Suprapubic skin (tissue), 4 donors: Measurements from ENCODE around the gene CPD.

ENCODE experiments used
- CTCF ChIP-seq, 2 donors: fragments of 200-600 bp in 1 of 2; fragments of 450-650 bp in 1 of 2; sonication (generic) in 1 of 2; IDR thresholded peaks; one replicate each; pipeline ENCODE4 v1.5.1; 2016 to 2019; ENCODE audit warnings: antibody characterized with exemption in 2 of 2, mild to moderate bottlenecking in 1 of 2, moderate library complexity in 1 of 2
- EP300 ChIP-seq: sonication (generic); formaldehyde crosslinking; IDR thresholded peaks from one replicate; pipeline ENCODE4 v1.6.1; 2017; ENCODE audit warnings: antibody characterized with exemption
- POLR2A ChIP-seq, 2 donors: fragments of 450-650 bp; IDR thresholded peaks; one replicate each; pipeline ENCODE4 v1.6.1; 2017; ENCODE audit warnings: antibody characterized with exemption in 2 of 2, mild to moderate bottlenecking in 2 of 2, moderate library complexity in 2 of 2
- POLR2AphosphoS5 ChIP-seq, 3 donors: sonication (generic); formaldehyde crosslinking; IDR thresholded peaks; one replicate each; pipeline ENCODE4 v1.6.1; 2017; ENCODE audit warnings: antibody characterized with exemption in 3 of 3

GRCh38 chr17:30414486-30414885 lies 35.8 kb downstream of the CPD start:
- TF ChIP-seq POLR2A (IDR thresholded peaks at IDR 0.05) (no peak), CTCF (IDR thresholded peaks at IDR 0.05) (no peak), EP300 (no peak), POLR2AphosphoS5 (IDR thresholded peaks at IDR 0.05) (no peak)
